Smooth muscle cell (in vitro differentiated cells): ENCODE results near the gene VSTM1. TPM values are rescaled to one million over a fixed set of nuclear protein-coding genes. Genes with fewer than 3 reads are reported as not detected.

Experiments
- DNase-seq: peaks from one replicate; lab custom pipeline; 2025; ENCODE audit not compliant: unreplicated experiment; lab: John Stamatoyannopoulos, UW
- H2AFZ ChIP-seq: fragments of 200-600 bp; sonication (generic); 2 replicates; pipeline ENCODE4 v1.6.0; 2016; ENCODE audit warnings: antibody characterized with exemption, low read depth, mild to moderate bottlenecking
- H3F3A ChIP-seq: fragments of 200-600 bp; sonication (generic); 2 replicates; pipeline ENCODE4 v1.6.0; 2017; ENCODE audit warnings: antibody characterized with exemption, low read depth
- H3K27ac ChIP-seq: fragments of 200-600 bp; sonication (generic); 2 replicates; pipeline ENCODE4 v1.5.1; 2016; ENCODE audit warnings: low read depth, mild to moderate bottlenecking
- H3K27me3 ChIP-seq: fragments of 200-600 bp; sonication (generic); 2 replicates; pipeline ENCODE4 v1.6.1; 2016; ENCODE audit warnings: low read depth, mild to moderate bottlenecking
- H3K36me3 ChIP-seq: fragments of 200-600 bp; sonication (generic); 2 replicates; pipeline ENCODE4 v1.5.1; 2016; ENCODE audit warnings: low read depth
- H3K4me1 ChIP-seq: fragments of 200-600 bp; sonication (generic); 2 replicates; pipeline ENCODE4 v1.5.1; 2016; ENCODE audit warnings: low read depth
- H3K4me2 ChIP-seq: fragments of 200-600 bp; sonication (generic); 2 replicates; pipeline ENCODE4 v1.6.0; 2016; ENCODE audit warnings: mild to moderate bottlenecking
- H3K4me3 ChIP-seq: fragments of 200-600 bp; sonication (generic); 2 replicates; pipeline ENCODE4 v1.5.1; 2016; ENCODE audit warnings: mild to moderate bottlenecking
- H3K79me2 ChIP-seq: fragments of 200-600 bp; sonication (generic); 2 replicates; pipeline ENCODE4 v1.6.0; 2016; ENCODE audit warnings: low read depth, mild to moderate bottlenecking
- H3K9ac ChIP-seq: fragments of 200-600 bp; sonication (generic); 2 replicates; pipeline ENCODE4 v1.6.0; 2016; ENCODE audit warnings: low read depth
- H3K9me3 ChIP-seq: fragments of 200-600 bp; sonication (generic); replicated peaks from 2 replicates; pipeline ENCODE4 v1.5.1; 2016; ENCODE audit warnings: low read depth
- H4K20me1 ChIP-seq: fragments of 200-600 bp; sonication (generic); 2 replicates; pipeline ENCODE4 v1.6.0; 2016; ENCODE audit warnings: low read depth
- CTCF ChIP-seq: fragments of 200-600 bp; sonication (generic); IDR thresholded peaks from 2 replicates; pipeline ENCODE4 v1.5.1; 2017; ENCODE audit warnings: borderline replicate concordance, mild to moderate bottlenecking, antibody characterized with exemption; ENCODE audit not compliant: insufficient read depth, poor library complexity, severe bottlenecking
- WGBS: methylation state at CpG from one replicate; pipeline ENCODE4 v1.1.7; 2016; ENCODE audit warnings: low lambda C conversion rate; 5-methylcytosine and 5-hydroxymethylcytosine counted together
- polyA plus RNA-seq: library from polyadenylated mRNA; unstranded; fragments of >200 nt; fragmentation: Nextera tagmentation; extraction: Ambion mirVana; gene quantifications from 2 replicates; pipeline ENCODE4 v1.2.1, GENCODE V29; 2016
- total RNA-seq: library from RNA; depleted of rRNA; stranded (reverse); fragments of >200 nt; gene quantifications from 2 replicates; pipeline ENCODE4 v1.2.3, GENCODE V29; 2014

VSTM1 gene, protein sequence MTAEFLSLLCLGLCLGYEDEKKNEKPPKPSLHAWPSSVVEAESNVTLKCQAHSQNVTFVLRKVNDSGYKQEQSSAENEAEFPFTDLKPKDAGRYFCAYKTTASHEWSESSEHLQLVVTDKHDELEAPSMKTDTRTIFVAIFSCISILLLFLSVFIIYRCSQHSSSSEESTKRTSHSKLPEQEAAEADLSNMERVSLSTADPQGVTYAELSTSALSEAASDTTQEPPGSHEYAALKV
- total RNA-seq (not detected in 2 replicates), polyA plus RNA-seq (not detected in 2 replicates)

DNA sequence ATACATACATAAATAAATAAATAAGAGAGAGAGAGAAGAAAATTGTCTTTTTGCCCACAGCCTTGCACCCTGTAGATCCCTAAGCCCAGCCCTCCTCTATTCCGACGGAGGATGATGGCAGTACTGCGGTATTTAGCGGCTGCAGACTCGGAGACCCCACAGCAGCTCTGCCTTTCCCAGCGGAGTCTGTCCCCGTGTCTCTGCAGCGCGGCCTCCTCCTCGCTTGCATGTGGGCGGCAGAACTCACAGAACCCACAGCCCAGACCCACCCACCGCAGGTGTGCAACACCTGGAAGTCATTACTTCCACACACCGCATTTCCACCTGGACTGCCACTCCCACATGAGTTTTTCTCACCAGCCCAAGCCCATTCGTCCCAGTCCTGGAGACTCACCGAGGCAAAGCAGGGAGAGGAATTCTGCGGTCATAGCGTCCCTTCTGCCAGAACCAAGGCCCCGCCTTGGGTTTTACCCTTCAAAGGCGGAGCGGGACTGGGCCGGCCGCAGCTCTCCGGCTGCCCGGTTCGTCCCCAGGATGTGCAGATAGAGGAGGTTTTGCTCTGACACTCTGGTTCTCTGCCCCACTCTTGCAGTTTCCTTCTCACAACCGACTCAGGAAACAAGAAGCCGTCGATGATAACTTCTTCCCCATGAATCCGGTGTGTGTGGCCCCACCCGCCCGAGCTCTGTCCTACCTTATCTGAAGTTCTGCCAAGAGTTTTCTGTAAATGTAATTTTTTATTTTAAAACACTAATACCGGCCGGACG is at the start of gene VSTM1:
TSS of gene VSTM1 (minus strand) at position 548 of the 767 bp plus-strand sequence. CDS start at position 428, 120 bp downstream.
- Histone ChIP-seq H3K4me3 (no peak within 1 kb of the TSS), H4K20me1 (no peaks in the 10 kb centered on the region), H3F3A (no peaks in the 10 kb centered on the region), H3K4me2 (no peak within 1 kb of the TSS), H3K4me1 (no peaks in the 10 kb centered on the region), H3K27ac (no peak within 1 kb of the TSS), H3K36me3 (no peaks in the 10 kb centered on the region), H3K27me3 (no peaks in the 10 kb centered on the region), H3K9ac (no peak within 1 kb of the TSS), H3K79me2 (no peaks in the 10 kb centered on the region), H2AFZ (no peak within 1 kb of the TSS), H3K9me3 (no peaks in the 10 kb centered on the region)
- TF ChIP-seq CTCF, result no peak
- WGBS, result 93% methylated on average over 34 of the region's 34 CpGs
- DNase-seq, result no peak

GRCh38 chr19:54109651-54110050 is 46.0 kb upstream of the VSTM1 start:
- DNase-seq, result no peak
- H3K36me3 ChIP-seq, result no peaks in the 10 kb centered on the region
- no peak overlapping the region for H2AFZ ChIP-seq
- no peaks in the 10 kb centered on the region for H3K9me3 ChIP-seq
- no peaks in the 10 kb centered on the region for H4K20me1 ChIP-seq
- peaks cover 12% of the 10 kb centered on the region for H3K79me2 ChIP-seq
- no peak overlapping the region for H3K4me2 ChIP-seq
- H3K4me1 ChIP-seq, result peaks cover 5% of the 10 kb centered on the region
- H3K27me3 ChIP-seq, result no peaks in the 10 kb centered on the region
- no peak overlapping the region for H3K9ac ChIP-seq
- TF ChIP-seq CTCF, result no peak
- no peak overlapping the region for H3K4me3 ChIP-seq
- 94% methylated on average over 4 of the region's 6 CpGs for WGBS
- no peak overlapping the region for H3K27ac ChIP-seq
- no peaks in the 10 kb centered on the region for H3F3A ChIP-seq

GRCh38 chr19:54108496-54108895 is 44.8 kb upstream of the VSTM1 start:
- H3K9me3 ChIP-seq, result no peaks in the 10 kb centered on the region
- H3K4me1 ChIP-seq, result no peaks in the 10 kb centered on the region
- no peak overlapping the region for H3K9ac ChIP-seq
- 95% methylated on average over 7 of the region's 7 CpGs for WGBS
- no peak for TF ChIP-seq CTCF
- no peak overlapping the region for H2AFZ ChIP-seq
- H3K79me2 ChIP-seq, result peaks cover 12% of the 10 kb centered on the region
- no peaks in the 10 kb centered on the region for H3K36me3 ChIP-seq
- H3K27ac ChIP-seq, result no peak overlapping the region
- H4K20me1 ChIP-seq, result no peaks in the 10 kb centered on the region
- no peak for DNase-seq
- no peak overlapping the region for H3K4me3 ChIP-seq
- H3K4me2 ChIP-seq, result no peak overlapping the region
- no peaks in the 10 kb centered on the region for H3F3A ChIP-seq
- no peaks in the 10 kb centered on the region for H3K27me3 ChIP-seq
